Fibroblast of the aortic adventitia (primary cell): Measurements from ENCODE around the gene FOXC2. TPM values are rescaled to one million over a fixed set of nuclear protein-coding genes. Genes with fewer than 3 reads are reported as not detected.

Experiments used
- DNase-seq: peaks from one replicate; pipeline ENCODE4 v3.0.0-alpha.2; 2010; ENCODE audit warnings: low read depth
- H3K4me3 ChIP-seq: 2 replicates; pipeline ENCODE4 v1.5.1; 2011; ENCODE audit warnings: low read depth, mild to moderate bottlenecking, control low read depth, low read length, moderate library complexity
- total RNA-seq: library from RNA; depleted of rRNA; stranded (reverse); fragments of >200 nt; gene quantifications from 2 replicates; pipeline ENCODE4 v1.2.3, GENCODE V29; 2012; ENCODE audit warnings: low replicate concordance
- TF ChIP-seq, protein P1 (sequence below): IDR thresholded peaks from 2 replicates; pipeline ENCODE4 v1.5.1; 2011; ENCODE audit warnings: mild to moderate bottlenecking, low read length, control low read depth, inconsistent platforms; ENCODE audit not compliant: insufficient read depth

Gene FOXC2
- total RNA-seq, 1 donor, result 5.2 TPM

GRCh38 chr16:86572041-86572521 is 5.5 kb downstream of the FOXC2 start:
- TF ChIP-seq, protein P1, sequence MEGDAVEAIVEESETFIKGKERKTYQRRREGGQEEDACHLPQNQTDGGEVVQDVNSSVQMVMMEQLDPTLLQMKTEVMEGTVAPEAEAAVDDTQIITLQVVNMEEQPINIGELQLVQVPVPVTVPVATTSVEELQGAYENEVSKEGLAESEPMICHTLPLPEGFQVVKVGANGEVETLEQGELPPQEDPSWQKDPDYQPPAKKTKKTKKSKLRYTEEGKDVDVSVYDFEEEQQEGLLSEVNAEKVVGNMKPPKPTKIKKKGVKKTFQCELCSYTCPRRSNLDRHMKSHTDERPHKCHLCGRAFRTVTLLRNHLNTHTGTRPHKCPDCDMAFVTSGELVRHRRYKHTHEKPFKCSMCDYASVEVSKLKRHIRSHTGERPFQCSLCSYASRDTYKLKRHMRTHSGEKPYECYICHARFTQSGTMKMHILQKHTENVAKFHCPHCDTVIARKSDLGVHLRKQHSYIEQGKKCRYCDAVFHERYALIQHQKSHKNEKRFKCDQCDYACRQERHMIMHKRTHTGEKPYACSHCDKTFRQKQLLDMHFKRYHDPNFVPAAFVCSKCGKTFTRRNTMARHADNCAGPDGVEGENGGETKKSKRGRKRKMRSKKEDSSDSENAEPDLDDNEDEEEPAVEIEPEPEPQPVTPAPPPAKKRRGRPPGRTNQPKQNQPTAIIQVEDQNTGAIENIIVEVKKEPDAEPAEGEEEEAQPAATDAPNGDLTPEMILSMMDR, result no peak
- DNase-seq, result no peak
- H3K4me3 ChIP-seq, result peak overlapping the region; percentile 35

DNA sequence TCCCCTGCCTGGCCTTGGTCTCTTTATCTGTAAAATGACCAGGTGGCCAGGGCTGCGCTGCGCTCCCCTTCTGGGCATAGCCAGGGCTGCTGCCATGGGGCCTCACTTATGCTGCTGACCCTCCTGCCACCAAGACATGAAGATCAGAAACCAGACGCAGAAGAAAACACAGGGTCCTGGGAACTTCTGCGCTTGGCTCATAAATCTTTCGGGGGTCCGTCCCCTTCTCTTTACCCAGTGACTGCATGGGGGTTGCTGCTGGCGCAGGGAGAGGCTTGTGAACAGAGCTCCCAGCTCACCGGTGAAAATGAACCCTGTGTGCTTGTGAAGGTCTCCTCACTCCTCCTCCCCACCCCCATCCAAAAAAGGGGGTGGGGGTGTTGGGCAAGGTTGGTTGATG is 6.0 kb downstream of the FOXC2 start:
- no peak for DNase-seq
- no peak overlapping the region for H3K4me3 ChIP-seq

DNA sequence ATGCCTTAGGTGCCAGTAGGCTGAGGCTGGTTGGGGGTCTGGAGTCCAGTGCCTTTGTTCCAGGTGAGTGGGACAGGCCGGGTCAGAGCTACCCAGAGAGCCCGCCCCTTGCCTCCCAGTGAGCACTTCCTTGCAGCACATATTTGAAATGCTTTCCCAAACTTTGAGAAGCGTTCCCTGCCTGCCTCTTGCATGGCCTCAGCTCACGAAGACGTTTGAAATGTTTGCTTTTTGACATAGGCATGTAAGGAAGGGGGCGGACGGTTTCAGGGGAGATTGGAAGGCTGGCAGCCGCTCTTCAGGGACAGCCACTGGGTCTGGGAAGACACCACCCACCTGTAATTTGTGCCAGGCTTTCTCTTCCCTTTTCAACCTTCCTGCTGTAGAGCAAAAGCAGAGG is 6.6 kb downstream of the FOXC2 start:
- TF ChIP-seq, protein P1, result no peak

More for the DNA sequence above, 6.0 kb downstream of the FOXC2 start:
- TF ChIP-seq, protein P1, result no peak

DNA sequence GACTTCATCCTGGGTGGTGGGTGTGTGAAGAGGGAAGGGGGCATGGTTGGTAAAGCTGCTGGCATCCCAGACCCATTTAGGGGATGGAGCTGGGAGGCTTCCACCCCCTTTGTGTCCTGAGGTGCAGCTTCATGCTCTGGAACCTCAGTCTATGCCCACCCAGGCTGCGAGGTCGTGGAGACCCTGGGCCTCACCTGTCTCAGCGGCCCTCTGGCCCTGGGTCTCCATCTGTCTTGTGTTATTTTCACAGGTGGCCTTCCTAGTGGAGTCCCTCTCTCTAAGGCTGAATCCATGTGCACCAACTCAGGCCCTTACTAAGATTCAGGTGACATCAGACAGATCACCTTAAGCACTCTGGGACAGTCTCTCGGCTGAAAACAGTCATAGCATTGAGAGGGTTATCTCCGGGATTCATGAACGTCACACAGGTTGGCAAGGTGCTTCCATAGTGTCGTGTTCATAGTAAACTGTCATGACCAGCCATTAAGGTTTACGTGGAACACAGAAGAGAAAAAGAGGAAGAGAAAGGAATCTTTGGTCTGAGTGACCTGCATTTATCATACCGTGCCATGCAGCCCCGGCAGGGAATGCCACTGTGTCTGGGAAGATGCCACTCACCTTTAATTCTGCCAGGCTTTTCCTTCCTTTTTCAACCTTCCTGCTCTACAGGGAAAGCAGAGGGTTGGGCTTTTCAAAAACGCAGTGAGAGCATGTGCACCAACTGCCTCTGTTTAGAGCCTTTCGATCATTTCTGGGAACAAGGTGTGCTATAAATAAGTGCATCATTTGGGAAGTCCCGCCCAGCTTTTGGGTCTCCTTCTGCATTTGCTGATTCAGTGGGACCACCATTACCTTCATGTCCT is 7.2 kb downstream of the FOXC2 start:
- no peak for DNase-seq
- TF ChIP-seq, protein P1, result no peak
- no peak overlapping the region for H3K4me3 ChIP-seq

More for the DNA sequence above, 6.6 kb downstream of the FOXC2 start:
- no peak overlapping the region for H3K4me3 ChIP-seq
- no peak for DNase-seq

GRCh38 chr16:86574646-86575045 is 8.0 kb downstream of the FOXC2 start:
- no peak for DNase-seq
- no peak overlapping the region for H3K4me3 ChIP-seq
- TF ChIP-seq, protein P1, result no peak

DNA sequence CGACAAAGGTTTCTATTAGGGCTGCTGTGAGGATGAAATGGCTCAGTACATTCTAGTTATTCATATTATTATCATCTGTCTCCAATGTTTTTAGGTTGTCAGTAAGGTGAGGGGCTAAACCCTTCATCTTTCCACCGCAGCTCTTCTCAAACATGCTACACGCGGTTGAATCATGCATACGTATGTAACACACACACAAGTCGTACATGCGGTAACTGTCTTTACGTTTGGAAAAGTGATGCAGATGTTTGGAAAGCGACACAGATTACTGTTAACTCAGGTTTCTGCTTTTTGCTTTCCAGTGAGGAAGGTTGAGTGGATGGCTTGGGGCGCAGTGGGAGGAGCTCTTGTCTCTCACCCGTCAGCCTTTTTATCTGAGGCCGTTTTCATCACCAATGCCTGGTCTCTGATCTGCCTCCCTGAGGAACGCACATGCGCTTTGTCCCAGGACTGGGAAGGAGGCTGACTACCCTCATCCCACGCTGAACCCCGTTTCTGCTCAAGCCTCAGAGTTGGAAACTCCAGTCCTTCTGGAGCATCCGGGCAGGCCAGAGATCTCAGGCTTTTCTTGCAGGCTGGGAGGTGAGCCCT is 8.6 kb downstream of the FOXC2 start:
- no peak for DNase-seq
- TF ChIP-seq, protein P1, result no peak
- H3K4me3 ChIP-seq, result peak overlapping the region; percentile 22
